Prostate gland (tissue), 2 donors: Measurements from ENCODE around the gene SHISA7.
"Not testable (repeated sequence)": the region's sequence is repeated elsewhere in the genome, so short reads cannot be mapped to it uniquely, and the experiment has no call there.

Experiments used
- POLR2A ChIP-seq: fragments of 450-650 bp; IDR thresholded peaks from one replicate; pipeline ENCODE4 v1.6.1; 2016; ENCODE audit warnings: antibody characterized with exemption, mild to moderate bottlenecking
- POLR2AphosphoS5 ChIP-seq: sonication (generic); formaldehyde crosslinking; IDR thresholded peaks from one replicate; pipeline ENCODE4 v1.6.1; 2017; ENCODE audit warnings: antibody characterized with exemption
- TF ChIP-seq, protein P1 (sequence below), 4 experiments: fragments of 200-600 bp in 2 of 4; fragments of 450-650 bp in 2 of 4; sonication (generic) in 2 of 4; IDR thresholded peaks; 1 replicate in 3 of 4; 2 replicates in 1 of 4; pipeline ENCODE4 v1.5.1; 2016 to 2019; ENCODE audit warnings: antibody characterized with exemption in 4 of 4, mild to moderate bottlenecking in 2 of 4, moderate library complexity in 2 of 4

DNA sequence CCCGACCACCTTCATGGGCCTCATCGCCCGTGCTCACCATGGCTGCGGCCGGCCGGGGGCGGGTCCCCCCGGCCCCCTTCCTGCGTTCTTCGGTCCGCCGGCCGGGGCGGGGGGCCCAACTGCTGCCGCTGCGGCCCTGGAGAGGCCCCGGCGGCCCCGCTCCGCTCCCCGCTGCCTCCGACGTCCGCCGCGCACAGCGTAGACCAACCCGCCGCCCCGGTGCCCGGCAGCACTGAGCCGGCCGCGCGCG, 35.6 kb downstream of the SHISA7 start, which contains the start of gene UBE2S:
- TF ChIP-seq POLR2A = peak; percentile 95
- TF ChIP-seq, protein P1, sequence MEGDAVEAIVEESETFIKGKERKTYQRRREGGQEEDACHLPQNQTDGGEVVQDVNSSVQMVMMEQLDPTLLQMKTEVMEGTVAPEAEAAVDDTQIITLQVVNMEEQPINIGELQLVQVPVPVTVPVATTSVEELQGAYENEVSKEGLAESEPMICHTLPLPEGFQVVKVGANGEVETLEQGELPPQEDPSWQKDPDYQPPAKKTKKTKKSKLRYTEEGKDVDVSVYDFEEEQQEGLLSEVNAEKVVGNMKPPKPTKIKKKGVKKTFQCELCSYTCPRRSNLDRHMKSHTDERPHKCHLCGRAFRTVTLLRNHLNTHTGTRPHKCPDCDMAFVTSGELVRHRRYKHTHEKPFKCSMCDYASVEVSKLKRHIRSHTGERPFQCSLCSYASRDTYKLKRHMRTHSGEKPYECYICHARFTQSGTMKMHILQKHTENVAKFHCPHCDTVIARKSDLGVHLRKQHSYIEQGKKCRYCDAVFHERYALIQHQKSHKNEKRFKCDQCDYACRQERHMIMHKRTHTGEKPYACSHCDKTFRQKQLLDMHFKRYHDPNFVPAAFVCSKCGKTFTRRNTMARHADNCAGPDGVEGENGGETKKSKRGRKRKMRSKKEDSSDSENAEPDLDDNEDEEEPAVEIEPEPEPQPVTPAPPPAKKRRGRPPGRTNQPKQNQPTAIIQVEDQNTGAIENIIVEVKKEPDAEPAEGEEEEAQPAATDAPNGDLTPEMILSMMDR (IDR thresholded peaks at IDR 0.05) = peak in 1 of 4 experiments; percentile 19
- TF ChIP-seq POLR2AphosphoS5 = not testable (repeated sequence)
